ENCODE results near the gene TMIGD2.

TMIGD2 gene

GRCh38 chr19:4294389-4294788 lies 7.8 kb downstream of the TMIGD2 start:
- TF ChIP-seq GATA2 (IDR thresholded peaks at IDR 0.05; ENCODE audit: low read depth, low read length) (no peak), GATA3 (IDR thresholded peaks at IDR 0.05; ENCODE audit: low read depth, low read length) (no peak)

DNA sequence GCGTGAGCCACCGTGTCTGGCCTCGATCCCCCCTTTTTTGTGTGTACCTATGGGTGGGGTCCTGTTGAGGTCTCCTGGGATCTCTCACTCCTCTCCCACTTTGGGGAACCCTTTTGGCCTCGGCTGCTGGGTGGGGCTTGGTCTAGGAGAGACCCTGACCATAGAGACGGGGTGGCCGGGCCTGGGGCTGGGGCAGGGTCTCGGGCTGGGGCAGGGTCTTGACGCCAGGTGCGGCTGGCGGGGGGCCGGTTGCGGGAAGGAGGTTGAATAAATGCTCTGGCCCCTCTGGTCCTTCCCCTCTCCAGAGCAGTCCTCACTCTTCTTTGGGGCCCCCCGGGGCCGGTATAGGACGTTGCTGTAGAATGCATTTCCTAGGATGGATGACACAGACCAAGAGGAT lies 9.7 kb downstream of the TMIGD2 start:
- no peak for TF ChIP-seq GATA3 (IDR thresholded peaks at IDR 0.05; ENCODE audit: low read depth, low read length)
- TF ChIP-seq GATA2 (IDR thresholded peaks at IDR 0.05; ENCODE audit: low read depth, low read length) = no peak

DNA sequence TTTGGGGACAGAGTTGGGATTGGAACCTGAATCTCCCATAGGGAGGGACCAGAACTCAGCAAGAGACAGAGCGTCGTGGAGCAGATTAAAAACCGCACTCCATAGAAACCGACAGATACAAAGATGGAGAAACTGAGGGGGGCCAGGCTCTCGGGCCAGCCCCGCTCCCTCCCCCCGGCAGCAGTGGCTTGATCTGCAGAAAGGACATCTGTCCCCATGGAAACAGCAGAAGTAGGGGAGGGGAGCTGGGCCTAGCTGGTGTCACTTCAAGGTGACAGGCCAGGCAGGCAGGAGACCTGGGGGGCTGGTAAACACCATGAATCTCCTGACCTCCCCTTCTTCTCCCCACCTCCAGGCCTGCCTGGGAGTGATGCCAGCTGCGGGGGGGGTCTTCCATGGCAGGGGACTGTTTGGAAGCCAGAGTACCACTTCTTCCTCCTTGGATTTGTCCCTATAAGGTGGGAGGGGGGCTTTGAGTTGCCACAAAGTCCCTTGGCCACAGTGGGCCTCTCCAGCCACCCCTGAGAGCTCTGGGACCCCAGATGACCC lies 10.9 kb downstream of the TMIGD2 start:
- TF ChIP-seq GATA2 (IDR thresholded peaks at IDR 0.05; ENCODE audit: low read depth, low read length) (no peak), GATA3 (IDR thresholded peaks at IDR 0.05; ENCODE audit: low read depth, low read length) (no peak)

- no peak for TF ChIP-seq GATA3 (IDR thresholded peaks at IDR 0.05; ENCODE audit: low read depth, low read length)
- TF ChIP-seq GATA2 (IDR thresholded peaks at IDR 0.05; ENCODE audit: low read depth, low read length) = no peak
Measured at GRCh38 chr19:4288091-4288777, 14.0 kb downstream of the TMIGD2 start.

- TF ChIP-seq GATA2 (IDR thresholded peaks at IDR 0.05; ENCODE audit: low read depth, low read length) (no peak), GATA3 (IDR thresholded peaks at IDR 0.05; ENCODE audit: low read depth, low read length) (no peak)
Measured at GRCh38 chr19:4284974-4285373, 17.2 kb downstream of the TMIGD2 start.

DNA sequence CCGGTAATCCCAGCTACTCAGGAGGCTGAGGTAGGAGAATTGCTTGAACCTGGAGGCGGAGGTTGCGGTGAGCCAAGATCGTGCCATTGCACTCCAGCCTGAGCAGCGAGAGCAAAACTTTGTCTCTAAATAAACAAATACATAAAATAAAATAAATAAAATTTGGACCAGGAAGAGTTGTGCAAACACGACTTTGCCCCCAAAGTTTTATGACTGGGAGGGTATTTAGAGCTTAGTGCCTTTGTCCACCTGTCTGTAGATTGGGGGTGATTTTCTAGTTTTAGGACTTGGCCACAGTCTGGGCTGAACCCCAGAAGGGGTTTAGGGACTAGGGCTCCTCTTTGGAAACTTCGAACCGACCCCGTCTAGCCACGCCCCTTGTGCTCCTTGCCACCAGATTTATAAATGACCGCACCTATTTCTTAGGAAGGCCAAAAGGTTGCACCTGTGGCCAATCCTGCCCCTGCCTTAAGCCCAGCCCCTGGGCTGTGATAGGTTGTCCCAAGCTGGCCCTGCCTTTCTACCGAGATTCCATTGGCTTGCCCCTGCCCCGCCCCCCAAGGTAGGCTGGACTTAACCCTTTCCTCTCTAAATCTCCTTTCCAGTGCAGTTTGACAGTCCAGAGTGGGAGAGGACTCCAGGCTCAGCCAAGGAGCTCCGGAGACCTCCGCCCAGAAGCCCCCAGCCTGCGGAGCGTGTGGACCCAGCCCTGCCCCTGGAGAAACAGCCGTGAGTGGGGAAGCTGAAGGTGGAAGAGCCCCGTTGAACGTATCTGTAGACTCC lies 17.8 kb downstream of the TMIGD2 start:
- TF ChIP-seq GATA2 (IDR thresholded peaks at IDR 0.05; ENCODE audit: low read depth, low read length) (no peak), GATA3 (IDR thresholded peaks at IDR 0.05; ENCODE audit: low read depth, low read length) (no peak)

DNA sequence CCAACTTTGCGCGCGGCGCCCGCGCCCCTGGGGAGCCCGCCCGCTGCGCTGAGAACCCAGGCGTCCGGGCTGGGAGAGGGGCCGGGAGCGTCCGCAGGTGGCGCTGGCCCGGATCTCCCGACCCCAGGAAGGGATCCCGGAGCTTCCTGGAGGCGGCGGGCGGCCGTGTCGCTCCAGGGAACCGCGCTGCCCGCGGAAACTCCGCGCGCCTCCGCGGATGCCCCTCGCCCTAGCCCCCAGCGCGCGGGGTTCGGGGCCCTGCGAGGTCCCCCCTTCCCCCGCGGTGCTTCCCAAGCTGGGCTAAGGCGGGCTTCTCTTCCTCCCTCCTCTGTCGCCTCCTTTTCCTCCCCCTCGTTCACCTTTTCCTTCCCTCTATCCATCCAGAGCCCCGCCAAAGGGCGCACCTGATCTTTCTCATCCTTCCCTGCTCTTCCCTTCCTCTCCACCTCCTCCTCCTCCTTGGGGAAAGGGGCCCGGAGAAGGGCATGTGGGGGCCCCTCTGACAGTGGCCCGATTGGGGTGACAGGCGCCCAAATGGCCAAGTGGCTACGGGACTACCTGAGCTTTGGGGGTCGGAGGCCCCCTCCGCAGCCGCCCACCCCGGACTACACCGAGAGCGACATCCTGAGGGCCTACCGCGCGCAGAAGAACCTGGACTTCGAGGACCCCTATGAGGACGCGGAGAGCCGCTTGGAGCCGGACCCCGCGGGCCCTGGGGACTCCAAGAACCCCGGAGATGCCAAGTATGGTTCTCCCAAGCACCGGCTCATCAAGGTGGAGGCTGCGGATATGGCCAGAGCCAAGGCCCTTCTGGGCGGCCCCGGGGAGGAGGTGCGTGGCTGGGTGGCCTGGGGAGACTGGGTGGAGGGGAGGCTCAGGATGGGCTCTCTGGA lies 22.4 kb downstream of the TMIGD2 start:
- TF ChIP-seq GATA3 (IDR thresholded peaks at IDR 0.05; ENCODE audit: low read depth, low read length) (no peak), GATA2 (IDR thresholded peaks at IDR 0.05; ENCODE audit: low read depth, low read length) (no peak)

DNA sequence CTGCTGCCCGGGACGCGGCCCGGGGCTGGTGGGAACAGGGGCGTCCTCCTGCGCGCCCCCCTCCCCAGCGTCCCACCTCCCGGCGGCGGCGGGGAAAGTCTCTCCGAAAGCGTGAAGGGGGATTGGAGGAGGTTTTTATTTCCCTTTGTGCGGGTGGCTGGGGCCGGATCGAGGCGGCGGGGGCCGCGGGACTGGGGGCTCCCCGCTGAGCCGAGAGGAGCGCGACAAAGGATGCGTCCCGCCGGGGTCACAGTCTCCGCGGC lies 23.0 kb downstream of the TMIGD2 start:
- TF ChIP-seq GATA2 (IDR thresholded peaks at IDR 0.05; ENCODE audit: low read depth, low read length) (no peak), GATA3 (IDR thresholded peaks at IDR 0.05; ENCODE audit: low read depth, low read length) (no peak)

DNA sequence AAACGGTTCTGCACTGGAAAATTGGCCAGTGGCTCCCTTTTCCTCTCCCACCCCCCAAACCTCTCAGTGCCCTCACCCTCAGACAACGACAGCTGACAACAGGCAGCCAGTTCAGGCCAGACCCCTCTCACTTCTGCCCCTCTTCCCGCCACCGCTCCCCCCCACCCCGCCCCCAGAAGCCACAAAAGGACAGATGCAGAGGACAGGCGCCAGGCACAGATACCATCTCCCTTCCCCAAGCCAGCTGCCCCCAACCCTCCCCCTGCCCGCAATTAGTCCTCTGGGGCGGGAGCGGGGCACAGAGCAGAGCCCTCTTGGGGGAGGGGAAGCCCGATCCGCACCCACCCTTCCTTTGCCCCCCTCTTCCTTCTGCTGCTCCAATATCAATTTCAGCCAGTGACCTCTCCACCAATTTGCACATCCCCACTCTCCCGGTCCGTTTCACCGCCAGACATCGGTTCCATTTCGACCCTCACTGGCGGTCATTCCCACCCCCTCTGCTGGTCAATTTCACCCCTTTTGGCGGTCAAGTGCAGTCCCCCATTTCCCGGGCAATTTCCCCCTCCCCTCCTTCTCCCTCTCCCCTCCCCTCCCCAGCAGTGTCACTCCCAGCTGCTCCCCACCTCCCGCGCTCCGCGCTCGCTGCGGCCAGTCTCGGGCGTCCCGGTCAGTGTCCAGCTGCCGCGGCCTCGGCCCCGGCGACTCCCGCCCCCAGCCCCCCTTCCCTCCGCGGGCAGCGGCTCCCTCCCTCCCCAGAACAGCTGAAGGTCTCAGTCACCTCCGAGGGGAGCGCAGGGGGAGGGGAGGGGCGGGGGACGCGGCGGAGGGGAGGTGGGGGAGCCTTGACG lies 23.5 kb downstream of the TMIGD2 start, which contains the start of gene SHD:
TSS of gene SHD (plus strand) at position 848 of the 848 bp plus-strand sequence. CDS start 798 bp downstream, outside the sequence.
- TF ChIP-seq GATA2 (IDR thresholded peaks at IDR 0.05; ENCODE audit: low read depth, low read length) = peak; percentile 95
- TF ChIP-seq GATA3 (IDR thresholded peaks at IDR 0.05; ENCODE audit: low read depth, low read length) = no peak

DNA sequence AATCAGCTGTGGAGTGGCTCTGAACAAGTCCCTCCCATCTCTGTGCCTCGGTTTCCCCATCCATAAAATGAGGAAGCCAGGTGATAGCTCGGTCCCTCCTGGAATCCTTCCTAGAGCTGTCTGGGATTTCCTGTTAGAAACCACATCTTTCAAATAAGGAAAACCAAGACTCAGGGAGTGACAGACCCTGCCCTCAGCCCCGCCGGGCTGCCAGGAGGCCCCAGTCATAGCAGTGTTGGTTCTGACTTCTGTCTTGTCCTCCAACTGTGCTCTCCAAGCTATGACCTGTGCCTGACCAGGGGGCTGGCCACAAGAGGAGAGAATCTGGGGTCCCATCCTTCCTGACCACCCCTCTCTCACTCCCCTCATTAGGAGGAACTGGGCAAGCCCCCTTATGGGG lies 24.2 kb downstream of the TMIGD2 start:
- TF ChIP-seq GATA2 (IDR thresholded peaks at IDR 0.05; ENCODE audit: low read depth, low read length) (no peak), GATA3 (IDR thresholded peaks at IDR 0.05; ENCODE audit: low read depth, low read length) (no peak)

- TF ChIP-seq GATA3 (IDR thresholded peaks at IDR 0.05; ENCODE audit: low read depth, low read length) = no peak
- TF ChIP-seq GATA2 (IDR thresholded peaks at IDR 0.05; ENCODE audit: low read depth, low read length) = no peak
Measured at GRCh38 chr19:4277191-4277696, 24.9 kb downstream of the TMIGD2 start.

GRCh38 chr19:4272894-4273293 lies 29.3 kb downstream of the TMIGD2 start:
- no peak for TF ChIP-seq GATA2 (IDR thresholded peaks at IDR 0.05; ENCODE audit: low read depth, low read length)
- no peak for TF ChIP-seq GATA3 (IDR thresholded peaks at IDR 0.05; ENCODE audit: low read depth, low read length)

DNA sequence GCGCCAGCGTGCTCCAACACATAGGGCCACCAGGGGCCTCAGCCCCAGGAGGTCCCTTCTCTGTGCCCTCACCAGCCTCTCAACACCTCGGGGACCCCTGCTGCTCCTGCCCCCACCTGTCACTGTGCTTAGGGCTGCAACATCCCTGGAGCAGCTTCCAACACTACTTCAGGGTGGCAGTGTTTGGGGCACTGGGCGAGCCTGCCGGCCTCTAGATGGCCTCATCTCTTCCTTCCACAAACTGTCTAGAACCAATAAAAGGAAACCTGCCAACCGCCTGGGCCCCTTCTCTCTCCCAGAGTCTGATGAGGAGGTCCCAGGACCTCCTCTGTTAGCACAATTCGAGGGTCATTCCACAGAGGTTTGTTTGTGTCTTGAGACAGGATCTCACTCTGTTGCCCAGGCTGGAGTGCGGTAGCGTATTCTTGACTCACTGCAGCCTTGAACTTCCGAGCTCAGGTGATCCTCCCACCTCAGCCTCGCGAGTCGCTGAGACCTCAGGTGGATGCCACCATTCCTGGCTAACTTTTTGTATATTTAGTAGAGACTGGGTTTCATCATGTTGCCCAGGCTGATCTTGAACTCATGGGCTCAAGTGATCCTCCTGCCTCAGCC lies 33.3 kb downstream of the TMIGD2 start:
- TF ChIP-seq GATA2 (IDR thresholded peaks at IDR 0.05; ENCODE audit: low read depth, low read length) (no peak), GATA3 (IDR thresholded peaks at IDR 0.05; ENCODE audit: low read depth, low read length) (no peak)

Measured in SH-SY5Y (cell line).